DOHH2 (cell line): ENCODE data around the gene COL11A2.

ENCODE experiments used
- EZH2phosphoT487 ChIP-seq: fragments of 200-600 bp; sonication (generic); IDR thresholded peaks from 2 replicates; pipeline ENCODE4 v1.6.1; 2017; ENCODE audit warnings: borderline replicate concordance, mild to moderate bottlenecking, antibody characterized with exemption, low read length, moderate library complexity, mixed read lengths
- TF ChIP-seq, protein P1 (sequence below): fragments of 200-600 bp; sonication (generic); IDR thresholded peaks from one replicate; pipeline ENCODE4 v1.5.1; 2014; ENCODE audit warnings: antibody characterized with exemption, mild to moderate bottlenecking, low read depth, low read length; ENCODE audit not compliant: poor library complexity, severe bottlenecking

DNA sequence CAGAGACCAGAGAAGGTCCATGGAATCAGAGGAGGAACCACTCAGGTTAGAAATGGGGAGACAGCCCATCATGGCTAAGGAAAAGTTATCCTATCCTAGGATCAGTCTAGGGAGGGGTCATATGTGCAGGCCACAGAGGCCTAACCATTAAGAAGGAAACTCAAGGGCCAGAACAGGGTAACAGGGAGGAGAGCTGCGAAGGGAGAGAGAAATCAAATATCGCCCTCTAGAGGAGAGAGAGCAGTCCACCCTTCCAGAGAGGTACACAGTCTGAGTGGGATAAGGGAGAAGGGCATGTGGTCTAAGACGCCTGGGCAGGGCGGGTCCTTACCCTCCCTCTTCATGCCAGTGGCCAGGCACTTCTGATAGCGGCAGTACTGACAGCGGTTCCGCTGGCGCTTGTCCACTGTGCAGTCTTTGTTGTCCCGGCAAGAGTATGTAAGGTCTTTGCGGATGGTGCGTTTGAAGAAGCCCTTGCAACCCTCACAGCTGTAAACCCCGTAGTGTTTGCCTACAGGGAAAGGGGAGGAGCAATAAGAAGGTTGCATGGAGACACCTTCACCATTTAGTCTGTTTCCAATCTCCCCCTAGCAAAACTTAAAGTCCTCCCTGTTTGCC lies 5.3 kb upstream of the COL11A2 start:
- TF ChIP-seq, protein P1, sequence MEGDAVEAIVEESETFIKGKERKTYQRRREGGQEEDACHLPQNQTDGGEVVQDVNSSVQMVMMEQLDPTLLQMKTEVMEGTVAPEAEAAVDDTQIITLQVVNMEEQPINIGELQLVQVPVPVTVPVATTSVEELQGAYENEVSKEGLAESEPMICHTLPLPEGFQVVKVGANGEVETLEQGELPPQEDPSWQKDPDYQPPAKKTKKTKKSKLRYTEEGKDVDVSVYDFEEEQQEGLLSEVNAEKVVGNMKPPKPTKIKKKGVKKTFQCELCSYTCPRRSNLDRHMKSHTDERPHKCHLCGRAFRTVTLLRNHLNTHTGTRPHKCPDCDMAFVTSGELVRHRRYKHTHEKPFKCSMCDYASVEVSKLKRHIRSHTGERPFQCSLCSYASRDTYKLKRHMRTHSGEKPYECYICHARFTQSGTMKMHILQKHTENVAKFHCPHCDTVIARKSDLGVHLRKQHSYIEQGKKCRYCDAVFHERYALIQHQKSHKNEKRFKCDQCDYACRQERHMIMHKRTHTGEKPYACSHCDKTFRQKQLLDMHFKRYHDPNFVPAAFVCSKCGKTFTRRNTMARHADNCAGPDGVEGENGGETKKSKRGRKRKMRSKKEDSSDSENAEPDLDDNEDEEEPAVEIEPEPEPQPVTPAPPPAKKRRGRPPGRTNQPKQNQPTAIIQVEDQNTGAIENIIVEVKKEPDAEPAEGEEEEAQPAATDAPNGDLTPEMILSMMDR: peak; percentile 80
- no peak for TF ChIP-seq EZH2phosphoT487
